AG09319 (cell line): ENCODE measurements around the gene KNDC1.
"Not testable (repeated sequence)": the region's sequence is repeated elsewhere in the genome, so short reads cannot be mapped to it uniquely, and the experiment has no call there.

Source experiments
- DNase-seq: peaks from one replicate; pipeline ENCODE4 v3.0.0-alpha.2; 2010; ENCODE audit warnings: low read depth; ENCODE audit errors: extremely low read depth
- TF ChIP-seq, protein P1 (sequence below): IDR thresholded peaks from 2 replicates; pipeline ENCODE4 v1.5.1; 2011; ENCODE audit warnings: low read depth, mild to moderate bottlenecking, inconsistent platforms, low read length, moderate library complexity

KNDC1 gene

DNA sequence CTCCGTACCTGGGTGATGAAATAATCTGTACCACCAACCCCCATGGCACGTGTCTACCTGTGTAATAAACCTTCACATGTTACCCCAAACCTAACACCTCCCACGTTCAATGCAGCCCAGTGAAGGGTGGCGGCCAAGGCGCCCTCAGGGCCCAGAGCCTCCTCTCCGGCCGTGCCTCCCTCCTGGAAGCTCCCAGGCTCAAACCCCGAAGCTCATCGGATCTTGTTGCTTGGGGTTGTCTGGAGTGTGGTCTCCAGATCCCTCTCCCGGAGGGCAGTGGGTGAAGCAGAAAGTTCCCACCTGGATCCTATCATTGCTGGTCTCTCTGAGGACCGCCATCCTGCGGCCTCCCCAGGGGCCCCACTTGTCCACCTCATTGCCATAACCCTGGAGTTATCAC, 9.4 kb upstream of the KNDC1 start:
- no peak for DNase-seq
- TF ChIP-seq, protein P1, sequence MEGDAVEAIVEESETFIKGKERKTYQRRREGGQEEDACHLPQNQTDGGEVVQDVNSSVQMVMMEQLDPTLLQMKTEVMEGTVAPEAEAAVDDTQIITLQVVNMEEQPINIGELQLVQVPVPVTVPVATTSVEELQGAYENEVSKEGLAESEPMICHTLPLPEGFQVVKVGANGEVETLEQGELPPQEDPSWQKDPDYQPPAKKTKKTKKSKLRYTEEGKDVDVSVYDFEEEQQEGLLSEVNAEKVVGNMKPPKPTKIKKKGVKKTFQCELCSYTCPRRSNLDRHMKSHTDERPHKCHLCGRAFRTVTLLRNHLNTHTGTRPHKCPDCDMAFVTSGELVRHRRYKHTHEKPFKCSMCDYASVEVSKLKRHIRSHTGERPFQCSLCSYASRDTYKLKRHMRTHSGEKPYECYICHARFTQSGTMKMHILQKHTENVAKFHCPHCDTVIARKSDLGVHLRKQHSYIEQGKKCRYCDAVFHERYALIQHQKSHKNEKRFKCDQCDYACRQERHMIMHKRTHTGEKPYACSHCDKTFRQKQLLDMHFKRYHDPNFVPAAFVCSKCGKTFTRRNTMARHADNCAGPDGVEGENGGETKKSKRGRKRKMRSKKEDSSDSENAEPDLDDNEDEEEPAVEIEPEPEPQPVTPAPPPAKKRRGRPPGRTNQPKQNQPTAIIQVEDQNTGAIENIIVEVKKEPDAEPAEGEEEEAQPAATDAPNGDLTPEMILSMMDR: no peak

DNA sequence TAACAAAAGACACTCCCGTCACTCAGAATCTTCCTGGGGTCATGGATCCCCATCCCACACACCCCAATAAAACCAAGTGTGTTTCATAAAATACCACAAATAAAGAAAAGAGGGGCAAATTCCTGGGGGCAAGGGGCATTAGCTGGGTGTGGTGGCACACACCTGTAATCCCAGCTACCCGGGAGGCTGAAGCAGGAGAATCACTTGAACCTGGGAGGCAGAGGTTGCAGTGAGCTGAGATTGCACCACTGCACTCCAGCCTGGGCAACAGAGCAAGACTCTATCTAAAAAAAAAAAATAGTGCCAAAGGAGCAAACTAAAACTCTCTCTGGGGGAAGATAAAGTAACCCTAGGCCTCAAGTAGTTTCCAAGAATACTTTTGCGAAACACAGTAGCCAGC, 8.9 kb upstream of the KNDC1 start:
- not testable (repeated sequence) for DNase-seq

DNA sequence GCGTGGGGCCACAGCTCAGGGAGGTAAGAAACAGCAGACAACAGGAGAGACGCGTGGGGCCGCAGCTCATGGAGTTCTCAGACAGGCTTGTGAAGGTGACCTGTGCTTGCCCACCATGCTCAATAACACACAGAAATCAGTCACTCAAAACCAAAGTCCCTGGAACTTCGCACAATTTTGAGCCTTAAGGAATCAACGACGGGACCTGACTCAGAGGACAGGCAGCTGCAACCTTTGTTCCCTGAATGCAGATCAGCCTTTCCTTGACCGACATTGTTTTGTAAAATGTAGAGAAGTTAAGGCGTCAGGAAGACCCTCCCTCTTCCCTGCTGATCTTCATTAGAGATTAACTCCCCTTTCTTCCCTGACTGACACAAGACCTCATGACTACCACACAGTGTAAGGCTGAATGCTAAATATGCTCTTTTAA, 8.5 kb upstream of the KNDC1 start:
- DNase-seq: no peak
- TF ChIP-seq, protein P1: no peak

DNA sequence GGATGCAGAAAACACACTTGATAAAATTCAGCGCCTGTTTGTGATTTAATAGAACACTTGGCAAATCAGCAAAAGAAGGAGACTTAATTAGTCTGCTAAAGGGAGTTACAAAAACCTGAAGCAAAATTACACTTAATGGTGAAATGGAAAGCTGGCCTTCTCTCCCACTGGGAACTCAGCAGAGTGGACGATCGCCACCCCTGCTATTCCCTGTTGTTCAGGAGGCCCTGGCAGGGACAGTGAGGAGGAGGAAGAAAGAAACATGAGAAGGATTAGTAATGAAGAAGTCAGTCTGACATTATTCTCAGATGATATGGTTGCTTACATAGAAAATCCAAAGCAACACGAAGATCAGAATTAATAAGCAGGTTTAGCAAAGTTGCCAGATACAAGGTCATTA, 5.6 kb upstream of the KNDC1 start:
- TF ChIP-seq, protein P1: no peak
- no peak for DNase-seq

DNA sequence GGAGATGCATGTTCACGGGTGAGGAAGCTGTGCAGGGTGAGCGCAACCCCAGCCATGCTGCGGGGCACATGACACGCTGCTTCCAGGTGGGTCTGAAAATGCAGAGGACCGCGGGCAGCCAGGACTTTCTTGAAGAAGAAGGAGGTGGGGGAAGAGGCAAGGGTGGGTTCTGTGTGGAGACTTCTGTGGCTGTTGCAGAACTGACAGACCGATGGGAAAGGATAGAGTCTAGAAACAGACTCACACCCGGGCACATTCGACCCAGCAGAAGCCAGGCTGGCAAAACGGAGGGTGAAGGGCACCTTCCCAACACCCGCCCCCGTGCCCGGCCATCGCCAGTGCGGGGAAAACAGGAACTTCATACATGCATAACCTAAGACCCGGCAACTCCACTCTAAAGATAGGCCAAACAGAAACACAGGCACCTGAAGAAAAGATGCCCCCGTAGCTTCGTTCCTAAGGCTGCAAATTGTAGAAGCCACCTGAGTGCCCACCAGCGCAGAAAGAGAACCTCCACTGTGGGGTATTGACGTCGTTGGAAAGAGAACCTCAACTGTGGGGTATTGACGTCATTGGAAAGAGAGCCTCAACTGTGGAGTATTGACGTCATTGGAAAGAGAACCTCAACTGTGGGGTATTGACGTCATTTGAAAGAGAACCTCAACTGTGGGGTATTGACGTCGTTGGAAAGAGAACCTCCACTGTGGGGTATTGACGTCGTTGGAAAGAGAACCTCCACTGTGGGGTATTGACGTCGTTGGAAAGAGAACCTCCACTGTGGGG, 4.8 kb upstream of the KNDC1 start:
- TF ChIP-seq, protein P1: no peak
- no peak for DNase-seq

DNA sequence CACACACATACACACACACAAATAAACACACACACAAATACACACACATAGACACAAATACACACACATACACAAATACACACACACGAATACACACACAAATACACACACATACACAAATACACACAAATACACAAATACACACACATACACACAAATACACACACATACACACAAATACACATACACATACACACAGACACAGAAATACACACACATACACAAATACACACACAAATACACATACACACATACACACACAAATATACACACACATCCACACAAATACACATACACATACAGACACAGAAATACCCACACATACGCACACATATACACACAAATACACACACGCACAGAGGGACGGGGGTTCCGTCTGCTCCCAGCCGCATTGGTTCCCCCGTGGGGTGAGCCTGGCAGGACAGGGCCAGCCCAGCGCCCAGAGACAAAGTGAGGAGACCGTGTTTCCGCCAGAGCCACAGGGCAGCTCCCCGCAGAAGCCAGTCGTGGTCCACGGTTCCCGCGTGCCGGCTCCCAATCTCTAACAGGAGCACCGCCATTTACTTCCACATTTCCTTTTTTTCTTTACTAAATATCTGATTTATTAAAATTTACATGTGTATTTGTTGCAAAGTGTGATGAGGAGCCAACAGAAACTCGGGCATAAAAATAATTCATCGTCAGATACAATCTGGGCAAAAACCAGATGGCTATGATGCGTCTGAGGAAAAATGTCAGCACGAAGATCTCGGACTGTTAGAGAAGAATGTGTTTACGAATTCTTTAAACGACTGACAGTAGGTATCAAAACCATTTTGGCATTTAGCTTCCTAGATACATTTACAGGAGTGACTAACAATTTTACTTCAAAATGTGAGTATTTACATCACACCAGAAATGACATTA, 3.1 kb upstream of the KNDC1 start:
- DNase-seq: no peak
- TF ChIP-seq, protein P1: no peak

DNA sequence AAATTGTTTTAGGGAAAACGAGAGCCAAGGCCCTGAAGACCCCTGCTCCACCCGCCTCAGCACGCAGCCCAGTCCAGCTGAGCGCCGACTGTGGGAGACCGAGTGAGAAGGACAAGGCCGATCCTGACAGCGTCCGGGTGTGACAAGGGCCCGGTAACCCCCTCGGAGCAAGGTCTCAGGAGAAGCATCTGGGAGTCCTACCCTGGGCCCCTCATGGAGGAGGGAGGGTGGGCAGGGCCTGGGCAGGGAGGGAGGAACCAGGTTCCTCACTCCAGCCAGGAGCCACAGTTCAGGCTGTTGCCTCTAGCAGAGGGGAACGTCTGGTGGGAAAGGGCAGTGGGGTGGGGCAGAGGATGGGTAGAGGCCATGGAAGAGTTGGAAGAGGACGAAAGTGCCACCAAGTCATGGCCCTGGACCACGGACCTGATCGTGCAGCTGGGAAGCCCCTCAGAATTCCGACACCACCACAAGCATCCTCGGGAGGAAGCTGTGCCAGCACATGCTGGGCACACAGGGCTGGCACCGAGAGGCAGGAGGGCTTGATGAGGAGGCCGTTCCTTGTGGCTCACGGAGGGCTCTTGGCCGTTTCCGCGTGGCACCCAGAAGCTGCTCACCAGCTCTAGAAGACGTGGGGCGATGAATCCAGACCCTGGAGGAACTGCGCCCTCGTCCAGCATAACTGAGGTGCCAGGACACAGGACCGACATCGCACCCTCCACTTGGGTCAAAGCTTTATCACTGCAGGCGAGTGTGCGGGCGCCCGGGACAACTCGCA, 2.2 kb upstream of the KNDC1 start:
- TF ChIP-seq, protein P1: no peak
- DNase-seq: no peak
